GM19240 (cell line): ENCODE data around the gene VPS9D1.

Experiments used
- DNase-seq: peaks from one replicate; pipeline ENCODE4 v3.0.0; 2011; ENCODE audit warnings: low spot score; ENCODE audit not compliant: insufficient read length

VPS9D1 gene

DNA sequence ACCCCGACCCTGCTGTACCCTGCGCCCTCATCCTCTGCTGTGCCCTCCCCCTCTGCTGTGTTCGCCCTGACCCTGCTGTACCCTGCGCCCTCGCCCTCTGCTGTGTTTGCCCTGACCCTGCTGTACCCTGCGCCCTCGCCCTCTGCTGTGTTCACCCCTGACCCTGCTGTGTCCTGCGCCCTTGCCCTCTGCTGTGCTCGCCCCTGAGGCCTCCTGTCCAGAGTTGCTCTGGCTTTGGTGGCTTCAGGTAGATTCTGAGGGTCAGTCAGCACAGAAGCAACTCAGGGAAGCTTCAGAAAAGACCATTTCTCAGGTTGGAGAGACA is 12.2 kb upstream of the VPS9D1 start:
- no peak for DNase-seq

DNA sequence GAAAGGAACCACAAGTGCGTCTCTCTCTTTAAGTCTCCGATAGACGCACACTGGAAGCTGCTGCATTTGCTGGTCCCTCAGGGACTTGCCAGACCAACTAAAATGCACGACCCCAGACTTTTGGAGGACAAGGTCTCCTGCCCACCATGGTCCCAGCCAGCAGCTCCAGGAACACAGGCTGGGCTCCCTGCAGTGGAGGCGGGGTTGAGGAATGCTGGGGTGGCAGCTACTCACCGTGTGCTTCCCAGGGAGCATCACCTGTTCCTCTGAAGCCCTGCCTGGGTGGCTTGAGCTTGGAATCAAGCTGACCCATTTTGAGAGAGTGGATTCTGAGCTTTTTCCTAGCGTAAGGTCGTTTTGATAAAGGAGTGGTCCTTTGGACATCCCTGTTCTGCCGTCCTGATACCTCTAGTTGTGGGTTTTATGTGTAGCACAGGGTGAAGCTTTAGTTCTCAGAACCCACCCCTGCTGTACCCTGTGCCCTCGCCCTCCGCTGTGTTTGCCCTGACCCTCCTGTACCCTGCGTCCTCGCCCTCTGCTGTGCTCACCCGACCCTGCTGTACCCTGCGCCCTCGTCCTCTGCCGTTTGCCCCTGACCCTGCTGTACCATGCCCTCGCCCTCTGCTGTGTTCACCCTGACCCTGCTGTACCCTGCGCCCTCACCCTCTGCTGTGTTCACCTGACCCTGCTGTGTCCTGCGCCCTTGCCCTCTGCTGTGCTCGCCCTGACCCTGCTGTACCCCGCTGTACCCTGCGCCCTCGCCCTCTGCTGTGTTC is 11.6 kb upstream of the VPS9D1 start:
- DNase-seq: no peak

DNA sequence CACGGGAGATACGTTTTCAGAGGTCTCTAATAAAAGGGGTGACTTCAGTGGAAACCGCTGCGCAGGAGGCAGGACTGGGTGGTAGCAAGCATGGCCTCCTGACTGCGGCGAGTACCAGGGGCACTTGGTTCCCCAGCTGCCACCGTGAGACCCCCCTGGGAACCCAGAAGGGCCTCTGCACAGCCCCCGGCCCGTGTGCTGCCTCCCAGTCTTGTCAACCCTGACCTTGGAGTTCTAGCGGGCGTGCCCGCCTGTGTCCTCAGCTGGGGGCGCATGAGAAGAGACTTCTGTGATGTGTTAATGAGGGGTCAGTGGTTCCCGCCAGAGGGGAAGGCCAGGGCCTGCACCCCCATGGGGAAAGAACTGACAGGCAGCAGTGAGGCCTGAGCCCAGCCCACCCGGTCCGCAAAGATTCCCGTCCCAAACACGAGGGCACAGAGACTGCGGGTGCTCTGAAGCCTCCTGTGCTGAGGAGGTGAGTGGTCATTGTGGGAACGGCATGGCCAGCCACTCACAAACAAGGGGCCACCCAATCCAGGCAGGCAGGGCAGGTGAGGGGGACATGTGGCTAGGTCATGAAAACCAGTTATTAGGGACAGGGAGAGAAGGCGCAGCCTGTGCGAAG is 10.0 kb upstream of the VPS9D1 start:
- no peak for DNase-seq

DNA sequence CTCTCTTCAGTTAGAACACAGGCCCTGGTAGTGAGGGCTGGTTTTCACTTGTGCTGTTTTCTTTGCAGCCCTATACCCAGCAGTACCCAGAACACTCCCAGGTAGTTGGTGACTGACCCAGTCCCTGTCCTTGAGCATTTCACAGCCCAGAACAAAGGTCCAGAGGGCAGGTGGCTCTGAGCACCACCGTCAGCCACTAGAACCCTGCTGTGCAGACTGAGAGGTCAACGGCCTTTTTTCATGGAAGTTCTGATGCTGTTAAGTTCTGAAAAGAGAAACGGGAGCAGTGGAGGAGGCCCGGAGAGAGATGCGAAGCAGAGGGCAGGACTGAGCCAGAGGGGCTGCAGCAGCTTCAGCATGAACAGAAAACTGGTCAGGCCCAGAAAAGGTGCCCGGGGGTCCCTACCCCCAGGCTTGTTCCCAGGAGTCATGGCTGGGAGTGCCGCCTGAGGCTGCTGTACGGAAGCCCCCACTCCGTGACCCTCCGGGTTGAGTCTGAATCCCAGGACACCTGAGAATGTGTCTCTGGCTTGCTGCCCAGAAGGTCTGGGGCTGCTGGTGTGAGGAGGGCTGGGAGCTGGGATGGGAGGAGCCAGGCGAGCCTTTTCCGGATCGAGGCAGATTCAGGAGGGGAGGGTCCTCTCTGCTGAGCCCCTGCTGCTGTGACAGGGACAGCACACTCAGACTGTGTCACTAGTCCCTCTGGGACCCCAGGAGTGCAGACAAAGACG is 9.3 kb upstream of the VPS9D1 start:
- DNase-seq: no peak

DNA sequence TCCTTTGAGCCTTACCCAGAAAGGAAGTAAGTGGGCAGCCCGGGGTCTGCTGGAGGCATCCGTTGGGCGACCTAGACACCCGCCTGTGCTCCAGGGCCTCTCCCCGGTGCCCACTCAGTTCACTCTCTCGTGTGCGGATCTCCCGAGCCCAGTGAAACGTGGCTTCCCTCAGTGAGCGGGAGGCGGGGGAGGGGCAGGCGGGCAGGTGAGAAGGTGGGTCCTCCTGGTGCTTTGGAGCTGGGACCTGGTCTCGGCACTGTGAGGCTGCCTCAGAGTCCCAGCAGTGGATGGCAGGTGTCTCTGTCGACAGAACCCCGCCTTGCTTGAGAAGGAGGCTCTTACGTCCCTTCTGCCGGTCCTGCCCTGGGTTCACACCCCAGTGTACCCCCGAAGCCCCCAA is 8.6 kb upstream of the VPS9D1 start:
- no peak for DNase-seq

DNA sequence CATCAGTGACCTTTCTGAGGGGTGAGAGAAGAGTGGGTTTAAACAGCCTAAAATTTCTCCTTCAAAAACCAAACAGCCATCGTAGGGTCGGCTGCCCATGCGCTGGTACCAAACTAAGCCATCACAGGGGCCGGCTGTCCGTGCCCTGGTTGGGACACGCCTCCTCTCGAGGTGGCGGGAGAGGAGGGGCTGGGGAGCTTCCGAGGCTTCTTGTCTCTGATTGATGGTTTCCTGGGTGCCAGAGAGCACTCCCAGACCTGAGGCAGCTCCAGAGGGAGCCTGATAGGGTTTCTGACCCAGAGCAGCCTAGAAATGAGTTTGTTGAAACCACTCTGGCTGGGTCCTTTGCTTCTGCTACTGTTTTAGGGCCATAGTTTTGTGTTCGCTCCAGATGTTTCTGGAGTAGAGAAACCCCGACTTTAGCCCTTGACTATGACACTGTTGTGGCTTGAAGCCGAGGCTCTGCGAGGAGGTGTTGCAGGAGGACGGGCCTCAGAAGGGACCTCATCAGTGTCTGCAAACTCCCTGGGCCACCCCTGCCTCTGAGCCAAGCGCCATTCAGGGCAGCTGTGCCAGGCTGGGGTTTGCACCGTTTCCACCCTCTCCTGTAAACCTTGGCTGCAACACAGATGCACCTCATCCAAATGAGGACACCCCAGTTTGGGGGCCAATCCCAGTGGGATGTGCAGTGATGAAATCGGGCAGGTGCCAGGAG is 6.9 kb upstream of the VPS9D1 start:
- DNase-seq: no peak

DNA sequence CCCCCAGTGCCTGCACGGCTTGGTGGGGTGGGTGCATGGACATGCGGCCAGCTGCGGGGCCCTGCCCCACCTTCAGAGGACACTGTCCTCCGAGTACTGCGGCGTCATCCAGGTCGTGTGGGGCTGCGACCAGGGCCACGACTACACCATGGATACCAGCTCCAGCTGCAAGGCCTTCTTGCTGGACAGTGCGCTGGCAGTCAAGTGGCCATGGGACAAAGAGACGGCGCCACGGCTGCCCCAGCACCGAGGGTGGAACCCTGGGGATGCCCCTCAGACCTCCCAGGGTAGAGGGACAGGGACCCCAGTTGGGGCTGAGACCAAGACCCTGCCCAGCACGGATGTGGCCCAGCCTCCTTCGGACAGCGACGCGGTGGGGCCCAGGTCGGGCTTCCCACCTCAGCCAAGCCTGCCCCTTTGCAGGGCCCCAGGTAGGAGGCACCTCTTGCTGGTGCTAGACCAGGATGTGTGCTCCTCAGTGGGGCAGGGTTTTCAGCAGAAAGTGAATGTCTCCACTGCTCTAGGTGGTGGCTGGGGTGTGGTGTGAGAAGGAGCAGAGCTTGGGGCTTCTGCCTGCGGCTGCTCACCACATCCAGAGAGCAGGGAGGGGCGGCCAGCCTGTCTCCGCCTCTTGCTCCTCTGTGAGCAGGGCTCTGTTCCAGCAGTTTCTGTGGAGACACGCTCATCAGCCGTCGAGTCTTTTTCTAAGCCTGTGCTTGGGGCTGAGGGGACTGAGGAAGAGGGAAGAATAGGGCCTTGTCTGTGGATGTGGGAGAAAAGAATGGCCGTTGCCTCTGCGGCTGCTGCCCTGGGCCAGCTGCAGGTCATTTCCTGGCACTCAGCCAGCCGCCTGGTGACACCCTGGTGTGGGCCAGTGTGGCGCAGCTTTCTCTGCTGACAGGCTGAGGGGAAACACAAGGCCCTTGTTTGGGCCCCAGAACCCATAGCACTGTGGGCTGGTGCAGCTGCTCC is 2.9 kb upstream of the VPS9D1 start:
- no peak for DNase-seq

DNA sequence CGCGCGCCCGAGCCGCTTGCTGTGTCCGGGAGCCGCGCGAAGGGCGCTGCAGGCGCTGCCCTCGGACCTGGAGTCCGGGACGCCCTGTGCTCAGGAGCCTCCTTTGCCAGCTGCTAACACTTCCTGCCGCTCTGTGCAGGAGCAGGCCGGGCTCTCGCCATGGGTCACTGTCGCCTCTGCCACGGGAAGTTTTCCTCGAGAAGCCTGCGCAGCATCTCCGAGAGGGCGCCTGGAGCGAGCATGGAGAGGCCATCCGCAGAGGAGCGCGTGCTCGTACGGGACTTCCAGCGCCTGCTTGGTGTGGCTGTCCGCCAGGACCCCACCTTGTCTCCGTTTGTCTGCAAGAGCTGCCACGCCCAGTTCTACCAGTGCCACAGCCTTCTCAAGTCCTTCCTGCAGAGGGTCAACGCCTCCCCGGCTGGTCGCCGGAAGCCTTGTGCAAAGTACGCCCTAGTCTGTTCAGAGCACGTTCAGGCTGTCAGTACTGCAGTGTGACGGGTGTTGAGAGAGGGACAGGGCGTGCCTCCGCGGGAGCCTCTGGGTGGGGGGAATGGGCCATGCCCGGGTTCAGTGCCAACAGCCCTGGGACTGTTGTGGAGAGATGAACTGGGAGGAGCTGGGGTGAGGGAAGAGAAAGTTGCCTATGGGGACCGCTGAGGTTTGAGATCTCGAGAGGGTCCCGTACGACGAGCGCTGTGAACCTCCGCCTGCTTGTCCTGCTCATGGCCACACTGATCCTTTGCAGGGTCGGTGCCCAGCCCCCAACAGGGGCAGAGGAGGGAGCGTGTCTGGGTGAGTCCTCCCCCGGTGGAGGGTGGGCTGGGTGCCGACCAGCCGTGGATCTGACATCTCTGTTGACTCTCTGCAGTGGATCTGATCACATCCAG is 1.9 kb upstream of the VPS9D1 start:
- no peak for DNase-seq

DNA sequence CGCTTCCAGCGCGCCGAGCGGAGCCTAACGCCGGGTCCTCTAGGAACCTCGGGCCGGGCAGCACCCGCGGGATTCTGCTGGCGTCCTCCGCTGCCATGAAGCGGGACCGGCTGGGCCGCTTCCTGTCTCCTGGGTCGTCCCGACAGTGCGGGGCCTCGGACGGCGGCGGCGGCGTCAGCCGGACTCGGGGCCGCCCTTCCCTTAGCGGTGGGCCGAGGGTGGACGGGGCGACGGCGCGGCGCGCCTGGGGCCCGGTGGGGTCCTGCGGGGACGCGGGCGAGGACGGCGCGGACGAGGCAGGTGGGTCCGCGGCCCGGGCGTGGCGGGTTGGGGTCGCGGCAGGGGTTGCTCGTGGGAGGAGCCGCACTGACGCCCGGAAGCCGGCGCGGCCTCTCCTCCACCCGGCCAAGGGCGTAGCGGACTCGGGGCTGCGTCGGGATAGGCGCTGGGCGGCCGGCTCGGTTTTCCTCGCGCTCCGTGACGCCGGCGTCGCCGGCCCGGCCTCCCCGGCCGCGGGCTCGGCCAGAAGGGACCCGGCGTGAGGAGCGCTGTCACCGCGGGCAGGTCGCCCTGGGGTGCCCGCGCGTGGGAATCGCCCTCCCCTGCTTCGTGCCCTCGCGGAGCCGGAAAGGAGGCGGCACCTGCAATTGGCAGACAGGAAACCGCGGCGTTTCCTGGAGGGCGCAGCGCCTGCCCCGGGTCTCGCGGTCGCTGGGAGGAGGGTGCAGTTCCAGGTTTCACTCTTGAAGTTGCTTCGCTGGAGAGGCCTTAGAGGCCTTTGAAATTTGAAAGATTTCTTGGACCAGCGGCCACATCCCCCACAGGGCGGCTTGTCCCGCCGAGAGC is 1.1 kb upstream of the VPS9D1 start:
- no peak for DNase-seq

DNA sequence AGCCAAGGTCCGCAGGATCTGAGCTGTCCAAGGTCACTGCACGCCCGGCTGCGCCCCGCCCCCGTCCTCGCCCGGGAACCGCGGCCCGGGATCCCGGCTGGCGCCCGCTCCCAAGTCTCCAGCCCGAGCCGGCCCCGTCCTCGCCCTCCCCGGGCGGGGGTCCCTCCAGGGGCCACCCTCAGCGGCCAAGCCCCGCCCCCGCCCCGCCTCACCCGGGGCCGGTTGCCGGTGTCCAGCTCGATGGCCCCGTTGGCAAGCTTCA is 216 bp downstream of the VPS9D1 start:
- DNase-seq: no peak

DNA sequence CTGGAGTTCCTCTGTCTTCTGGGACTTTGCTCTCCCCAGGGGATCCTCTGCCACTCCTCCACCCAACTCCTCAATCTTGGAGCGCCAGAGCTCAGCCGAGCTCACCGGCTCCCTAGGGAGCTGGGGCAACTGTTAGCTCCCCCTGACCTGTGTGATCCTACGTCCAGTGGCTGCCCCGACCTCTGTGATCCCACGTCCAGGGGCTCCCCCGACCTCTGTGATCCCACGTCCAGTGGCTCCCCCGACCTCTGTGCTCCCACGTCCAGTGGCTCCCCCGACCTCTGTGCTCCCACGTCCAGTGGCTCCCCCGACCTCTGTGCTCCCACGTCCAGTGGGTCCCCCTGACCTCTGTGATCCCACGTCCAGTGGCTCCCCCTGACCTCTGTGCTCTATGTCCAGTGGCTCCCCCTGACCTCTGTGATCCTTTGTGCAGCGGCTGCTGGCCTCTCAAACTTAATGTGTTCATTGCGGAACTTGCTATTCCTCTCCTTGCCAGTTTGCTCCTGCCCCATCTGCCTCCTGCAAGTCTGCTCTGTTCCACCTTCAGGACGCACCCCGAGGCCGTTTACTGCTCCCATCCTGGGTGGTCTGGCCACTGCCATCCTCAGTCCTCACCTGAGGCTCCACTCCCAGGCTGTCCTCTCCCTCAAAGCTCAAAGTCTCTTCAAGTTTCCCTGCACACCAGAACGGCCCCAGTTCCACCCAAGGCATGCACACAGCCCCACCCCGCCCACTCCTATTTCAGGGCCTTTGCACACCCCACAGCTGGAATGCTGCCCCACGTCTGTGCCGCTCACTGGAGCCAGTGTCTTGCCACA is 2.8 kb downstream of the VPS9D1 start:
- DNase-seq: no peak

DNA sequence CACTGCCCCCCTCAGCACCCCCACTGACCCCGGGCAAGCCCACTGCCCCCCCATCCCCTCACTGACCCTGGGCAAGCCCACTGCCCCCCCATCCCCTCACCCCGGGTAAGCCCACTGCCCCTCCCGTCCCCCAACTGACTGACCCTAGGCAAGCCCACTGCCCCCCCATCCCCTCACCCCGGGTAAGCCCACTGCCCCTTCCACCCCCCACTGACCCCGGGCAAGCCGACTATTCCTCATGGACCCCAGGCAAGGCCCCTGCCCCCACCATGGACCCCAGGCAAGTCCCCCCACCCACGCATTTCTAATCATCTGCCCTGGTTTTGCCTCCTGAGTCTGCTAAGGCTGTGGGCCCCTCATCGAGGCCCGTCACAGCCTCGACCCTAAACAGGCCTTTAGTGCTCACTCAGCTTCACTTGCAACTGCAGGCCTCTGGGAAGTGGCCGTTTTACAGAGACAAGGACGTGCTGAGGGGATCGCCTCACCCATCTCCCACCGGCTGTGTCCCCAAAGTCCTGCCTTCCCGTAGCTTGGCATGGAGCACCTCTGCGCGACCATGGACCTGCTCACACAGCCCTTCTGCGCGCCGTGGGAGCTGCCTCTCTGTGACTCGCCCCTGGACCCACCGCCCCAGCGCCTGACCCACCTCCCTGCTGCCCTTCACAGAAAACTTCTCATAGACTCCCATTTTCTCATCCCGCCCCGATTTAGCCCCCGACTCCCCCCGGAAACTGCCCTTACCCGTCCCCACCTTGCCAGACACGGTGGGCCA is 3.6 kb downstream of the VPS9D1 start:
- DNase-seq: no peak

DNA sequence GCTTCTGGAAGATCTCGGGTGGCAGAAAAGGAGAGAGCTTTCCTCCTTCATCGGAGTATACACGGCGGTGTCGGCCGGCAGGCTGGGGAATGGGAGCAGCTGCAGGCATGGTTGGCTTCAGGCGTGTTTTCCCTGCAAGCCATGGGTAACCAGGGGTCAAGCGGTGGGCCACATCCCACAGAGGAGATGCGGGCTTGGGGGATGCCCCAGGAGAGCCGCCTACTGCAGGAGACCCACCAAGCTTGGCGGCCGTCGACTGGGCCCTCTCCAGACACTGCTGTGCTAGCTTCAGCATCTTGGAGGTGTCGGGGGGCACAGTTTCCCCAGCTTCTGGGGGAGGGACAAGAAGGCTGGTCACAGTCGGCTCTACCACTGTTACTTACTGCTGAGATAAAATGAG is 4.2 kb downstream of the VPS9D1 start:
- no peak for DNase-seq

DNA sequence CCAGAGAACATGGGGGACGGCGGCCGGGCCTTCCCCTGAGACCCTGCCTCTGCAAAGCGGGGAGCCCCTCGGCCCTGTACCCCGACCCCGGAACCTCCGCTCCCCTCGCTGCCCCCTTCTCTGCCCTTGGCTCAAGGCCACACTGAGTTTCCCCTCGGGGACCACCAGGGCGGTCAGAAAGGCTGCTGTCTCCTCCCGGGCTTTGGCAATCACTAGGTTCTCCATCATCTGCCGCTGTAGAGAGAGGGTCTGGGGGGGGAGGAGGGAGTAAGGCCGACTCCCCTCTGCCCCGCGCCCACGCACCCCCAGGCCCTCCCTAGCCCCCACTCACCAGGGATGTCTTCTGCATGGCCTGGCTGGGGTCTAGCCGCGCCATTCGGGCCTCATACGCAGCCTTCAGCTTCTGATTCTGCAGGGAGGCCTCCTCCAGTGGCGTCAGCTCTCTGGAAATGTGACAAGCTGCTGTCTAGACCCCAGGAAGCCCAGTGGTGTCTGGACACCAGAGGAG is 8.4 kb downstream of the VPS9D1 start:
- no peak for DNase-seq

DNA sequence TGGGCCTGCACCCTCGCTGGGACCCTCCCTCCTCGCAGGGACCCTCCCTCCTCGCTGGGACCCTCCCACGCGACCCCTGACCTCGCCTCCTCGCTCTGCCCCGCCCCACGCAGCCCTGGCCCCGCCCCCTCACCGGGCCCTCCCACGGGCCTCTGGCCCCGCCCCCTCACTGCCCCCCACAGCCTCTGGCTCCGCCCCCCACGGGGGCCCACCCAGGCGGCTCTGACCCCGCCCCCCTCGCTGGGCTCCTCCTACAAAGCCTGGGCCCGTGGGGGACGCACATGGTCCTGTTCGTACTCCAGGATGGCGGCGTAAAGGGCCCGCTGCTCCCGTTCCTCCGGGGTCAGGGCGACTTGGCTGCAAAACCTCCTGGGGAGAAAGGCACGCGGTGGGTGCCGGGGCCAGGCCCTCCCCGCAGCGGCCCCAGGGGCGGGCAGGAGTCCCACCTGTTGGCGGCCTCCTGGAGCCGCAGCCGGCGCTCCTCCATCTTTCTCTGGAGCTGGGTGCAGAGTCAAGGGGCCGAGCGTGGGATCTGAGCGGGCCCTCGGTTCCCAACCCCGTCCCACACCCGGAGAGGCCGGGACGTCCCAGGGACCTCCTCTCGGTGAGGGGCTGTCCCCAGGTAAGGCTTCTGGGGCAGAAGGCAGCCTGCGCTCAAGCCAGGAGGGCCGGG is 9.0 kb downstream of the VPS9D1 start:
- no peak for DNase-seq

DNA sequence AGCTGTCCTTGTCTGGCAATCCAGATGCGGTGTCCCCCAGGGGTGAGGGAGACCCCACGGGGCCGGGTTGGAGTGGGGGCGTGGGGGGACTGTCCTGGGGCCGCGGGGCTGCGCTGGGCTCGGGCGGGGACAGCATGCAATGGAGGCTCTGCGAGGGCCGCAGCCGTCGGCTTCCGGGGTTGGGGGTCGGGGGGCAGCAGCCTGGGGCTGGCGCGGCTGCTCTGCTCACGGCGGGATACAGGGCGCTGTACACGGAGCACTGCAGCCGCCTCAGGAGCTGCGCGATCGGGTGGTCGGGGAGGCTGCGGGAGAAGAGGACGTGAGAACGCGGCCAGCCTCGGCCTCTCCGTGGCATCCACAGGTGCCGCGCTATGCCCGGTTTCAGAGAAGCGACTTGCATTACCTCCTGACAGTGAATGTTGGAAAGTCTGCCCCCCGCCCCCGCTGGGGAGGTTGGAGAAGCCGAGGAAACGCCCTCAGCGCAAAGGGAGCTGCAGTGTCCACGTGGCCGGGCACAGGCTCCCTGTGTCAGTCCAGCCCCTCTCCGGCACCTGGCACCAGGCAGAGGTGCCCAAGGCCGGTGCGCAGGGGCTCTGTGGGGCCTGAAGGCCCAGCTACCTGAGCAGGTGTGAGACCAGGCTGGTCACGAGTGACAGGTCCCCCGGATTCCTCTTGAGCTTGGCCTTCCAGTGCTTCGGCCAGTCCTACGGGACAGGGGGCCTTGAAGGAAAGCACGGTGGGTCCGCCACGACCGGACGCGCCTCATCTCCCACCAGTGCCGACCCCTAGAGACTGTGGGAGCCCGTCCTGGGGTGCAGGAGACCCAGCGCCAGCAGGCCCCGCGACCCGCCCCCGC is 9.8 kb downstream of the VPS9D1 start:
- DNase-seq: no peak
